HL-60/S4 treated with retinoic acid at 250 ng/mL for 4 days and 3 days (cell line): ENCODE results near the gene NADK.

Source experiments
- in situ Hi-C: fragments of 300-500 bp; cut with MboI; formaldehyde crosslinking; loops from 2 replicates; pipeline ENCODE4 v1.7.0; 2022; ENCODE audit warnings: low sequenced_read_pairs

The NADK gene

DNA sequence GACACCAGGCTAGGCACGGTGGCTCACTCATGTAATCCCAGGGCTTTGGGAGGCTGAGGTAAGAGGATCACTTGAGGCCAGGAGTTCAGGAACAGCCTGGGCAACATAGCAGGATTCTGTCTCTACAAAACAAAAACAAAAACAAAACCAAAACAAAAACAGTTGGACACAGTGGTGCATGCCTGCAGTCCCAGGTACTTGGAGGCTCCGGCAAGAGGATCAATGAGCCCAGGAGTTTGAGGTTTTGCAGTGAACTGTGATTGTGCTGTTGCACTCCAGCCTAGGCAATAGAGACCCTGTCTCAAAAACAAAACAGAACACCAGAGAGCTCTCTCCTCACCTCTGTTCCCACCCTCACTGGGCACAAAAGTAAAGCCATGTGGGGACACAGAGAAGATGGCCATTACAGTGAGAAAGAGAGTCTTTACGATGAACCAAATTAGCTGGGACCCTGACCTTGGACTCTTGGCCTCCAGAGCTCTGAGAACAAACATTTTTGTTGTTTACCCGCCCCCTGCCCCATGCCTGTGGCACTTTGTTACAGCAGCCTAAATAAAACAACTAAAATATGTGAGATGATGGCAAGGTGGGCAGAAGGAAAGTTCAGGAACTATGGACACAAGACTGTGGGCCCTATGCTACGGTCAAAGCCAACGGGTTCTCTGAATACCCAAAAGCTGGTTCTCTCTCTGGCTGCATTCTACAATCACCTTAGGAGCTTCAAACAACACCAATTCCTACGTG, 9.8 kb downstream of the NADK start:
- in situ Hi-C loops: no loop called here

DNA sequence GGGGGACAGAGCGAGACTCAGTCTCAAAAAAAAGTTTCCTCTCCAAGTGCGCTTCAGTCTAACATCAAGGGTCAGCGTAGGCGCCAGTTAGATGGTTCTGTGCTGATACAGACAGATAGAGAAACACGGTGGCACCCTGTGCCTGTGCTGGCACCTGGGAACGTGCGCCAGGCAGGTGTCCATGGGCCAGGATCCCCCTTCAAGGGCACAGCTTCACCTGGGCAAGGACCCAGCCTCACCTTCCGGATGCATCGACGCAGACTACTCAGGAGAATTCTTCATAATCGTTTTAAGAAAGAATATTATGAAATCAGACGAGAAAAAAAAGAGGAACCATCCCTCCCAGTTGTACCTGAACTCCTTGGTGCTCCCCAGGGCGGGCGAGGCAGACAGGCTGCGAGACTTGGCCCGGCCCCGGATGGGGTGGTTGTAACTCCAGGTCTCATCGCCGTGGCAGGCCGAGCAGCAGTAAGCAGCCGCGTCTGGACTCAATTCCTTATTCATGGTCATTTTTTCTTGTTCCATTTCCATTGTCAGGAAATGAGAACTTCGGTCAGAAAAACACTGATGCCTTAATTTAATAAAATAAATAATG, 13.3 kb downstream of the NADK start:
- in situ Hi-C loops: no loop called here

DNA sequence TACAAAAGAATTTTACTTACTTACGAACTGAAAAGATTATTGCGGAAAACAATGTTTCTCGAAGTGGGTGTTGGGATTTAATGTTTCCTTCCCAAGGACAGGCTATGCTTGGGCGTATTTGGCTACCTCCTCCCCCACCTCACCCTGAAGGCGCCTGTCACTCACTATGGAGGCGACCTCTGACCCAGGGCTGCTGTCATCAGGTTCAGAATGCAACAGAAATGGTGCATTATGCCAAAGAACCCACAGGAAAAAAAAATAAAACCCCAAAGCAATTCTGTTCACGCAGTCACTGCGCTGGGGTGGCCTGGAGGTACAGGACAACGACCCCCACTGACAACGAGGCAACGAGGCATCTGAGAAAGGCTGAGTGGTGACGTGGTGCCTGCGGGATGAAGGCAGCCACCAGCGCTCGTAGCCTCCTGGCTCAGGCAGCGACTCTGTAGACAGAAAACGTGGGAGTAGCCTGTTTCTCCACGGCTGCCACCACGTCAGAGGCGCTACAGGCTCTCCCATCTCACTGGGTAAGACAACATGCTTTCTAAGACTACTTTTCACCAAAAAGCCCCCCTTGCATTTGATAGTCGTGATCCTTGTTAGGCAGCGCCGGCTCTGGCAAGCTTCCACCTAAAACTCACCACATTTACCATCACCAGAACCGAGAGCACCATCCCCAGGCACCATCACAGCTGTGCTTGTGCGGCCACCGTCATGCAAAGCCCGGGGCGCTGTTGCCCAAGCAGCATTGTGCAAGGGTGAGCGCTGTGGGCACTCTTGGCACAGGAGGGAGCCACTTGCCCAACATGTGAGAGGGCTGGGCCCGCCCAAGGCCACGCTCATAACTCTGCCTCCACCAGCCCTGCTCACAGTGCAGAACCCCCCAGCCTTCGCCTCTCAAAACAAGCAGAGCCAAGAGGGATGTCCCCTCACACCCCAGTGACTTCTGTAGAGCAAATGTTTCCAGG, 14.3 kb downstream of the NADK start:
- in situ Hi-C loops: no loop called here

DNA sequence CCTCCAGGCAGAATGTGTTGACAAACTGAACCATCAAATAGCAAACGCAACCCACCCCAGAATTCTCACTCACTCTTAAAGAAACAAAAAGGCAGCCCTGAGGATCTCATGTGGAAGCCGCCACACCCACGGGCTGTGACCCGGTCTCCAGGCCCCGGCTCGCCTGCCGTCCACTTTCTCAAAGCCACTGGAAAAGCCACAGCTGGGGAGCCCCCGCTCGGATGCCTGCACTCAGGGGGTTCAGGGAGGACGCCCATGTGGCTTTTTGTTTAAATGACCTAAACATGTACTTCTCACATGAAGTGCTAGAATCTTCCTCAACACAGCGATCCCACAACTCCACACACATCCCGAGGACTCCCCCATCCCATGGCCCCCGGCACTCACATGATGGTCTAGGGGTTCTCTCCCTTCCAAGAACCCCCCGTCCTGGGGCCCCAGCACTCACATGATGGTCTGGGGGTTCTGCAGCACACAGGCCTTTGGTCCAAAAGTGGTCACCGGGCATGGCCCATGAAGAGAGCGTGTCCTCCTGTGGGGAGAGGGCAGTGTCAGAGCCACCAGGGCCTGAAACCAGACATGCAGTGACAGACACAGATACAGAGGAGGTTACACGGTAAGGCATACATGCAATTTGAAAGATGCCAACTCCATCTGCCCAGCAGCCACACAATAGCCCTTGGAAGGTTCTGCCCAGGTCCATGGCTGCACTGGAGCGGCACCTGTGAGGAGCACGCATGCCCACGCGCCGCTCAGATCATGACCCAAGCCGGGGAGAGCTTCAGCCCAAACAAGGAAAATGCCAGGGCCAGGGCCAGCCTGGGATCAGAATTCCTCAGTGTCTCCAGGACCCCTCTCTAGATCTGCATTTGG, 16.5 kb downstream of the NADK start:
- in situ Hi-C loops: no loop called here

DNA sequence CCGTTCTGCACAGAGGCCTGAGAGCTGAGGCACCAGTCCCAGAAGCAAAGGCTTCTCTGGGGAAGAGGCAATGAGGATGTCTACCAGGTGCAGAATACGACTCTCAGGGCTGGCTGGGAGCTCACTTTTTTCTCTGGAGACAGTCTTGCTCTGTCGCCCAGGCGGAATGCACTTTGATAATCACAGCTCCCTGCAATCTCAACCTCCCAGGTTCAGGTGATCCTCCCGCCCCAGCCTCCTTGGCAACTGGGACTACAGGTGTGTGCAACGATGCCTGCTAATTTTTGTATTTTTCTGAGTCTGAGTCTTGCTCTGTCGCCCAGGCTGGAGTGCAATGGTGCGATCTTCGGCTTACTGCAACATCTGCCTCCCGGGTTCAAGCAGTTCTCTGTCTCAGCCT, 17.6 kb downstream of the NADK start:
- in situ Hi-C loops: no loop called here

DNA sequence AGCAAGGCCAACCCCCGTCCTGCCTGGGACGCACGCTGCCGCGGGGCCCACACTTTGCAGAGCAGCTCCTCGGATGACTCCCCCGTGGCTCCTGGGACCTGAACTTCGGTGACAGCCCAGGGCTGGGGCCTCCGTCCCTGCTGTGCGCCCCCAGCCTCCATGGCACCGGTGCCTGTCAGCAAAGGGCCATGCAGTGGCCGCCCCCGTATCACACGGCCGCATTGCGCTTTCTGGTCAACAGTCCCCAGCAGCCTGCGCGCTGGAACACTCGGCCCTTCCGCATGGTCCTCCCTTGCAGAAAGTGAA, 18.0 kb downstream of the NADK start:
- in situ Hi-C loops: no loop called here

DNA sequence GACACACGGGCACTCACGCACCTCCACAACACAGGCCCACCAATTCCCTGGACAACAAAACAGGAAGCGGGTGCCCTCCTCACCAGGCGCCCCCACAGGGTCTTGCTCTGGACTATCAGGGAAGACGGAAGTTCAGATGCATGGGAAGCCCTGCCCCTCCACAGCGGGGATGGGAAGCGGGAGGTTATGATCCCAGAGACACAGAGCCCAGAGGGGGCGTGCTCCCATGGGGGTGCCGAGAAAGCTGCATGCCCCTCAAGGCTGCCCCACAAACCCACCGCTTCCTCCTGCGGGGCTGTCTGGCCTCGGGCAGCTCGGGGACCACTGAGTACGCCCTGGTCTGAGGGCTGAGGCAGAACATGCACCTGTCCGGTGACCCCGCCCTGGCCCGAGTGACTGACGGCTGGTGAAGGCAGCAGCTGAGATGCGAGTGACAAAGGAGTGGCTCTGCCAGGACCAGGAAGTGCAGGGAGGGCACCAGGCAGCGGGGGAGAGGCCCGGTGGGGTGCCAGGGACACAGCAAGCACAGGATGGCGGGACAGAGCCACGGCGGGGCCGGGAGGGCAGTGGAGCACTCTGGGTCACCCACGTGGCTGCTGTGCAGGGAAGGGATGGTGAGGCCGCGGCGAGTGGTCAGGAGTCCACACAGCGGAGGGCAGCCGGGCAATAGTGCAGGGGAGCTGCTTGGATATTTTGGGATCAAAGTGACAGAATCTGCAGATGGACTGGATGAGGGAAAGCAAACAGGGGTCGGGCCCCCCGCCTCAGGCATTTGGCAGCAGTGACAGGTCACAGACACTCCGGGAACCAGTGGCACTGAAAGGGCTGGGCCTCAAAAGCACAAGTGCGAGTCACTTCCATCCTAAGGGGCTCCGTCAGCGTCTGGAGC, 18.6 kb downstream of the NADK start:
- in situ Hi-C loops: no loop called here

DNA sequence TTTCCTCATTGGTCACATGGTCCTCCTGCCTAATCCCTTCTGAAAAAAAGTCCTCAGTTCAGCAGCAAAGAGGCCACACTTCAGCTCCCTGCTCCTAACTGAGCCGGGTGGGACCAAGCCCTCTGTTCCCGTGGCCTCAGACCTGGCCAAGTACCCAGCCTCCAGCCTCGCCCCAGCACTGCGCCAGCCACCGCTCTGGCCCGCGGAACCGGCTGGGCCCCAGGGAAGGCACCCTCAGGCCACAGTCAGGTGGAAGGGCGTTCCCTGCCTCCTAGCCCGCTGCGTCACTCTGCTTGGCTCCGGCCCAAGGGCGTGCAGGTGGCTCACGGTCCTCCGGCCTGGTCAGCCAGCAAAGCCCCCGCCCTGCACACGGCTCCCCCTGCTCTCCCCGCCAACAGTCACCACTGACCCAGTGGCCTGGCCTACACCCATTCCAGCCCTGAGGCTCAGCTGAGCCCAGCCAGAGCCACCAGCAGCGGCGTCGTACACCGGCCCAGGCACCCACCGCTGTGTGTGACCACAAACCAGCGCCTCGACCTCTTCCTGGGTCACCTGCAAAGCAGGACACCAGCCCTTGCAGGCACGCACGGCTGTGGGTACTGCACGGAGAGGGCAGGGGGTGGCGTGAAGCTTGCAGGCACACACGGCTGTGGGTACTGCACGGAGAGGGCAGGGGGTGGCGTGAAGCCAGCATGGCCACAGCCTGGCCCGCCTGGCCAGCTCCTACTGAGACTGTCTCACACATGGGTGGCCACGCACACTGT, 19.4 kb downstream of the NADK start:
- in situ Hi-C loops: no loop called here

DNA sequence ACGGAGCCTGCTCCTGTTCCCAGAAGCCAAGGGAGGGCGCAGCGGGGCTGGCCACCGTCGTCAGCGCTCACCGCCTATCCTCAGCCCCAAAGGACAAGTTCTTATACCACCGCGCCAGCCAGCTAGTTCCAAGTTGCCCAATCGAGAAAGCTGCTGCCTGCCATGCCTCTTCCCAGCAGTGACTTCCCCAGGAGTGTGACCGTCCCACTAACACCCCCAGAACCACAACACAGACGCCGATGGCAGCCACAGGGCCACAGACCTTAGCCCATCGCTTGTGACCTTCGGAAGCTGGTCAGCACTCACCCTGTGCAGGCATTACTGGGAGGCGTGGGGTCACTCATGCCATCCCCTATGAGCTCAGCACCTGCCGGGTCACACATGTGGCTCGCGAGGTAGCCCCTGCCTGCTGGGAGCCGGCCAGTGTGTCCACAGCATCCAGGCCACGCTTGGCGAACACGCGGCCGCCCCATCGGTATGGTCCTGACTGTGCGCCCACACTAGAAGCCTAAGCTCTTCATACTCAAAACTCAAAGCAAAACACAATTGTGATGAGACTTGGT, 20.1 kb downstream of the NADK start:
- in situ Hi-C loops: no loop called here

DNA sequence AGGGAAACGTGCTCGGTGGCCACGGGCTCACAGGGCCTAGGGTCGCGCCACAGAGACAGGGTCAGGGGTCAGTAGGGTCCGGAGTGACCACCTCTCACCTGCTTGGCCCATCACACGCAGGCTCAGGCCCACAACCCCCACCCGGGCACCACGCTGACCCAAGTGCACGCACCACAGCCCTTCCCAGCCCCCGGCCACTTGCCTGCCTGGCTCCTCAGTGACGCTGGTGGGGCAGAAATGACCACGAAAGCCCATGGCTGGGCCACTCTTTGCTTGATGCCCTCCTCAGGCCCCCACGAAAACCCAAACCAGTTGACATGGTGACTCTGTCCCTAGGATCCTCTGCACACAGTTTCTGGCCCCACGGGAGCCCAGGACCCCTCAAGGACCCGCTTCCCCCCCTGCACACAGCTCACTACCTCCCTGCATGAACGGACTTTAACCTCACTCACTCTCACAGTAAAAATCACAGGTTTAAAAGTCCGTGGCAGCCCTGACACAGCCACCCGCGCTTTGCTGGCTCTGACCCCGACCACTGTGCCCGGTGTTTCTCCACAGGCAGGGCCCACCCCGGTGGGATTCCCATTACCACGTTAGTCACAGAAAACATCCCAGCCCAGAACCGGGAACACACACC, 20.7 kb downstream of the NADK start:
- in situ Hi-C loops: no loop called here

DNA sequence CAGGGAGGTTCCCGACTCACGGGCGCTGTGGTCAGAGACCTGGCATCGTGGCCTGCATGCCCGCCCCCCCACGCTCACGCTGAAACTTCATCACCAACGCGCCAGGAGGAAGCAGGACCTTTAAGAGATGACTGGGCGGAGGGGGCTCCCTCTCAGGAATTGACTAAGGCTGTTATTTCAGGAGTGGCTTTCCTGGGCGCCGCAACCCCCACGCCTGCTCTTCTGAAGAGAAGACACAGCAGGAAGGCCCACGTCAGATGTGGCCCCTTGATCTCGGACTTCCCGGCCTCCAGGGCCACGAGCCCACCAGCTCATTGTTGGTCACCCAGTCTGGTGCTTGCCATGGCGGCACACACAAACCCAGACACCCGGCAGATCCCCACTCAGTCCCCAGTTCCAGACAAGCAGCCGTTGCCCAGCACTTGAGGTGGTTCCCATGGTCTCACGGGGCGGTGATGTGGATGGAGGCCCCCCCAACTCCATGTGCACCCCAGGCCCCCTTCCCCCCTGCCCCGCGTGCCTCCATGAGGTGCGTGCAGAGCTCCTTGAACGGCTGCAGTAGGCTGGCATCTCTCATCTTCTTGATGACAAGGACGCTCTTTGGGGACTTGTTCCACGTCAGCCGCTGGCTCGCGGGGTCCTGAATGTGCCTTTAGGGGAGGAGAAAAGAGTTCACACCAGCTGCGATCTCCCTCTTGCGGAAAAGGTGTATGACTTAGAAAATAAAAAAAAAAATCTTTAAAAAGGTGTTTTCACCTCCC, 21.4 kb downstream of the NADK start:
- in situ Hi-C loops: no loop called here

DNA sequence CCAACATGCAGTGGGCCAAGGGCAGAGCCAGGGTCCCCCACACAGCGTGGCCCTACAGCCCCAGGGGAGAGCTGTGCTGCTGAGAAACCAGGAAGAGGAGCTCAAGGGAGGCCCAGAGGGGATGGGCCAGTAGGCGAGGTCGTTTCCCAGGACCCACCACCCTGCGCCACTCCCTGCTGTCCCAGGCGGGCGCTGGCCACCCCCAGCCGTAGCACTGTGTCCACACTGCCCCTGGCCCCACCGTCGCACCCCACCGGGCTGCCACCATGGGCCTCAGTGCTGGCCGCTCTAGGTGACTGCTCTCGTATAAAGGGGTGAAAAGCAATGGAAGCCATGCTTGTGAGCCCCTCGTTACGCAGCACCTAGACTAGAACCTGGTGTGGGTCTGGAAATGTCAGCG, 22.4 kb downstream of the NADK start:
- in situ Hi-C loops: no loop called here

DNA sequence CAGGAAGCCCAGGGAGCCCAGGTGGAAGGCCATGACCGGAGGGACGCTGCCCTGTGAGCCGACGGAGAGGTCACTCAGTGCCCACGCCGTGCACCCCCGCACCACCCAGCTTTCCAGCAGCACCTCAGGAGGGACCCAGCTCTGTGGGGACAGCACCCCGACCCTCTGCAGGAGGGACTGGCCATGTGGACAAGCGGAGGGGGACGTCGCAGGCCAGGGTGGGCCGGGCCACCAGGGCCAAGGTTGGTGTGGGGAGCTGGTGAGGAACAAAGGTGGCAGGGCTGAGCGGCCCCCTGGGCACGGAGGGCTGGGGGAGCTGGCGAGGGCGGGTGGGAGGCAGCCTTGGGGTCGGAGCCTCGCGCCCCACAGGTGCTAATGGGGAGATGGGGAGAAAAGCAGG, 22.8 kb downstream of the NADK start:
- in situ Hi-C loops: no loop called here

DNA sequence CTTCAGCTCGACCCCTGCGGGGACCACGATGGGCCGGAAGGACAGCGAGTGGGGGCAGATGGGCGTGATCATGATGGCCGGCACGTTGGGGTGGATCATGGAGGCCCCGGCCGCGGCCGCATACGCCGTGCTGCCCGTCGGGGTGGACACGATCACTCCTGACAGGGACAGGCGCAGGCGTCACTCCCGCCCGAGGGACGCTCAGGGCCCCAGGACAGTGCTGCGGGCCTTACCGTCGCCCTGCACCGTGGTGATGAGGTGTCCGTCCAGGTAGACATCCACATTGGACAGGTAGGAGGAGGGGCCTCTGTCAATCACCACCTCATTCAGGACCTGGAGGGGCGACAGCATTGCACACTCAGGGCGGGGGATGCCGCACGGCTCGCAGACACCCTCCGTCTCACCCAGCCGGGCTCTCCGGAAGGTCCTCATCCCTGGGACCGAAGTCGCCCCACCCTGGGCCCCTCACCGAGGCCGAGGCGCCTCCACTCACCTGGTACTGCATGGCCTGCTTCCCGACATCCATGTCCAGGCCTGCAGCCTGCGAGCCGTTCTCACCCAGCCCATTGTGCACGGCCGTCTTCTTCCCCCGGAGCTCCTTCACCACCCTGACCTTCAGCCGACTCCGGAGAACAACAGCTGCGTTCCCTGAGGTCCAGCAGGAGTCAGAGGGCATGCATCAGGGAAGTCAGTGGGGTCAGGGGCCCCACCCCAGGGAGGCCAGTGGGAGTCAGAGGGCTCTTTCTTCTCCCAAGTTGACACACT, 24.0 kb downstream of the NADK start:
- in situ Hi-C loops: no loop called here

DNA sequence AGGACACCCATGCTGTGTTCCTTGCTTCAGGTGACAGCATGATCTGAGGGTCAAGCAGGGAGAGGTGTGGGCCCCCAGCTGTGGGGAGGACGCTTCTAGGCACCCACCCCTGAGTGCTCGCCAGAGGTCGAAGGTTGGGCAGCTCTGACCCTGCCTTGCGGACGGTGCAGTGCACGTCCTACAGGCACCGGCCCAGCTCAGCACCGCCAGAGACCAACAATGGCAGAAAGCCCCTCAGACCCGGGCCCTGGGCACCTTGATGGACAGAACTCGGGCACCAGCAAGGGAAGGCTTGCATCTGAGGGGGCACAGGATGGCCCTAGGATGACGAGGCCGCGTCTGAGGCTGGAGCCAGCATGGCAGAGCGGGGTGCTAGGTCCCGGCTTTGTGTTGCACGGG, 24.7 kb downstream of the NADK start:
- in situ Hi-C loops: no loop called here

DNA sequence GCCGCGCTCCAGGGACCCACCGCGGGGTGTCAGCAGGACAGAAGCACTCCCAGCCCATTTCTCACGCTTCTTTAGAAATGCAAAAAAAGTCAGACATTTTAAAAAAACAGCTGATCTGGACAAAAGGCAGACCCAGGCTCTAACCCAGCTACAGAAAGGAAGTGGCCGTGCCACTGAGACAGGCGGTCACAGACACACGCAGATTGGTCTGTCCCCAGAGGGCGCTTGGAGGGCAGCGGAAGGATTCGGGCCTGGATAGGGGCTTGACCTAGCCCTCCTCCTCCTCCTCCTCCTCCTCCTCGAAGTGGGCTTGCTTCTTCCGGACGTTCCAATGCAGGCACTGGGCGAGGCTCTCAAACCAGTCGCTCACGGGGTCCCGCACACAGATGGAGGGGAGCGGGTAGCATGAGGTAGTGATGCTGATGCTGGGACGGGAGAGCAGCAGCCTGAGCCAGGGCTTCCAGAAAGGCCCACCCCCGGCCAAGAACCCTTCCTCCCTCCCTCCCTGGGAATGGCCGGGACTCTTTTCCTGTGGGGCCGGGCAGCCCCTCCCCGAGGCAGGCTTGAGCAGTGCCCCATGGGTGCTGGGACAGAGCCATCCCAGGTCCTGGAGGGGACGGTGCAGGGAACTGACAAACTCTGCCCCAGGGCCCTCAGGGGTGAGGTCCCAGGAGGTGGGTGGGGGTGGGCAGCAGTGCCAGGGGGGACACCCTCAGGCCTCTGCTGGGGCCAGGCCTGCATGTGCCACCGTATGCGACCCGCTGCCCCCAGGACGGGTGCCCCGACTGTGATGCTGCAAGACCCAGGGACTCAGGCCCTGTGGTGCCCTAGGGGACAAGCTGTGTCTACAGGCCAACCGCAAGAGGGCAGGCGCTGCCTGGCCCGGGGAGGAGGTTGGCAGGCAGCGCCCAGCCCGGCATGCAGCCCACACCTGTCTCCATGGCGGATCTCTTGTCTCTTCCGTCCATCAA, 25.3 kb downstream of the NADK start:
- in situ Hi-C loops: no loop called here
